ENCODE results near the gene ZDHHC4. TPM values are rescaled to one million over a fixed set of nuclear protein-coding genes. Genes with fewer than 3 reads are reported as not detected.

Gene ZDHHC4
- total RNA-seq, 2 experiments from 2014 or later: 32.1 to 32.9 TPM

DNA sequence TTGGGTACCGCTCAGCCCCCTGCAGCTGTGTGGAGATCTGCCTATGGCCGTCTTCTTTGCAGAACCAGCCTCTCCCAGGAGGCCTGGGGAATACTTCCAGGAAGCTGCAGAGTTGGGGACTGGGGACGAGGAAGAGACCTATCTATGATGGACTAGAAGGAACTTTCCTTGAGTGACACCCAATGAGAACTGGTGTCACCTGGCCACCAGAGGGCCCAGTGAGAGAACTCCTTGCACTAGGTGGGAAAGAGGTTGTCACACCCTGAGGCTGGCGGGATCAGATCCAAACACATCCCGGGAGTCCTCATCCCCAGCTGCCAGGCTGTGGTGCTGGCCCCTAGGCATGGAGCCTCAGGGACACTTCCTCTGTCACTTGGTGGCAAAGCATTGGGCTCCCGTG lies 21.1 kb upstream of the ZDHHC4 start:
- Histone ChIP-seq H3K27ac (ENCODE audit: low read depth in 1 of 2, low read length in 2 of 2) (no peak overlapping the region), H3K27me3 (ENCODE audit: control insufficient read depth in 1 of 2, insufficient read depth in 2 of 2, low read length in 2 of 2) (no peaks in the 10 kb centered on the region), H3K36me3 (ENCODE audit: insufficient read depth, low read length) (no peaks in the 10 kb centered on the region), H3K4me1 (ENCODE audit: insufficient read depth, low read length) (peaks cover 11% of the 10 kb centered on the region), H3K9me3 (ENCODE audit: control insufficient read depth in 1 of 2, insufficient read depth in 1 of 2, low read length in 2 of 2) (no peaks in the 10 kb centered on the region), H3K4me3 (ENCODE audit: low read length) (no peak overlapping the region)
- ATAC-seq (ENCODE audit: poor library complexity): no peak
- H3K27ac Mint-ChIP-seq: no peak overlapping the region
- H3K4me3 Mint-ChIP-seq: no peak overlapping the region
- H3K36me3 Mint-ChIP-seq (ENCODE audit: low read depth): no peaks in the 10 kb centered on the region
- no peaks in the 10 kb centered on the region for H3K9me3 Mint-ChIP-seq
- H3K4me1 Mint-ChIP-seq (ENCODE audit: low read depth): peaks cover 13% of the 10 kb centered on the region
- ChIA-PET POLR2A (interaction anchor here (0.8 kb wide), 1 partner anchor 530 kb away, joined by 3 read pairs; no protein-coding TSS in a partner anchor), CTCF (no interaction called here)
- intact Hi-C loops (cut with DNase I, micrococcal nuclease): no loop called here
- DNase-seq: peak in 1 of 14 experiments; percentile 16
- TF ChIP-seq, protein P1, sequence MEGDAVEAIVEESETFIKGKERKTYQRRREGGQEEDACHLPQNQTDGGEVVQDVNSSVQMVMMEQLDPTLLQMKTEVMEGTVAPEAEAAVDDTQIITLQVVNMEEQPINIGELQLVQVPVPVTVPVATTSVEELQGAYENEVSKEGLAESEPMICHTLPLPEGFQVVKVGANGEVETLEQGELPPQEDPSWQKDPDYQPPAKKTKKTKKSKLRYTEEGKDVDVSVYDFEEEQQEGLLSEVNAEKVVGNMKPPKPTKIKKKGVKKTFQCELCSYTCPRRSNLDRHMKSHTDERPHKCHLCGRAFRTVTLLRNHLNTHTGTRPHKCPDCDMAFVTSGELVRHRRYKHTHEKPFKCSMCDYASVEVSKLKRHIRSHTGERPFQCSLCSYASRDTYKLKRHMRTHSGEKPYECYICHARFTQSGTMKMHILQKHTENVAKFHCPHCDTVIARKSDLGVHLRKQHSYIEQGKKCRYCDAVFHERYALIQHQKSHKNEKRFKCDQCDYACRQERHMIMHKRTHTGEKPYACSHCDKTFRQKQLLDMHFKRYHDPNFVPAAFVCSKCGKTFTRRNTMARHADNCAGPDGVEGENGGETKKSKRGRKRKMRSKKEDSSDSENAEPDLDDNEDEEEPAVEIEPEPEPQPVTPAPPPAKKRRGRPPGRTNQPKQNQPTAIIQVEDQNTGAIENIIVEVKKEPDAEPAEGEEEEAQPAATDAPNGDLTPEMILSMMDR (IDR thresholded peaks at IDR 0.05): no peak
- no peaks in the 10 kb centered on the region for H3K27me3 Mint-ChIP-seq

DNA sequence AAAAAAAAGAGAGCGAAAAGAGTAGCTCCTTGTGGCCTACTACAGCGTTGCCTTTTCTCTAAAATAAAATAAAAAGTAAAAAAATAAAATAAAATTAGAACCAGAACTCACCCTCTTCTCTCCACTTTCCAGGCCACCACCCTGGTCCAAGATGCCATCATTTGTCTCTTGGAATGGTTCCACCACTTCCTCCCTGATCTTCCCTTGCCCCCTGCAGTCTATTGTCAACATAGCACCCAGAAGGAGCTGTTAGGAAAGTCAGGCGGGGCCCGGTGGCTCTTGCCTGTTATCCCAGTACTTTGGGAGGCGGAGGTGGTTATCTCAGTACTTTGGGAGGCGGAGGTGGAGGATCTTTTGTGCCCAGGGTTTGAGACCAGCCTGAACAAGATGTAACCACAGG lies 18.4 kb upstream of the ZDHHC4 start:
- intact Hi-C loops (cut with DNase I, micrococcal nuclease): no loop called here
- no peak overlapping the region for H3K4me3 ChIP-seq (ENCODE audit: low read length)
- POLR2A ChIA-PET: interaction anchor here (0.7 kb wide), 1 partner anchor 10 kb away, joined by 4 read pairs; no protein-coding TSS in a partner anchor
- peaks cover 11% of the 10 kb centered on the region for H3K4me1 ChIP-seq (ENCODE audit: insufficient read depth, low read length)
- no peaks in the 10 kb centered on the region for H3K27me3 Mint-ChIP-seq
- no peaks in the 10 kb centered on the region for H3K9me3 ChIP-seq (ENCODE audit: control insufficient read depth in 1 of 2, insufficient read depth in 1 of 2, low read length in 2 of 2)
- CTCF ChIA-PET: interaction anchor here (1.2 kb wide), 1 partner anchor 39 kb away, joined by 3 read pairs; no protein-coding TSS in a partner anchor
- TF ChIP-seq, protein P1 (IDR thresholded peaks at IDR 0.05): peak; percentile 49
- H3K27ac Mint-ChIP-seq: no peak overlapping the region
- no peak overlapping the region for H3K4me3 Mint-ChIP-seq
- peaks cover 13% of the 10 kb centered on the region for H3K4me1 Mint-ChIP-seq (ENCODE audit: low read depth)
- no peaks in the 10 kb centered on the region for H3K36me3 Mint-ChIP-seq (ENCODE audit: low read depth)
- no peak overlapping the region for H3K27ac ChIP-seq (ENCODE audit: low read depth in 1 of 2, low read length in 2 of 2)
- H3K9me3 Mint-ChIP-seq: no peaks in the 10 kb centered on the region
- no peaks in the 10 kb centered on the region for H3K36me3 ChIP-seq (ENCODE audit: insufficient read depth, low read length)
- ATAC-seq (ENCODE audit: poor library complexity) (peak; percentile 21), DNase-seq (peak in 4 of 14 experiments; percentile 30 to 54 (median 40))
- H3K27me3 ChIP-seq (ENCODE audit: control insufficient read depth in 1 of 2, insufficient read depth in 2 of 2, low read length in 2 of 2): no peaks in the 10 kb centered on the region

DNA sequence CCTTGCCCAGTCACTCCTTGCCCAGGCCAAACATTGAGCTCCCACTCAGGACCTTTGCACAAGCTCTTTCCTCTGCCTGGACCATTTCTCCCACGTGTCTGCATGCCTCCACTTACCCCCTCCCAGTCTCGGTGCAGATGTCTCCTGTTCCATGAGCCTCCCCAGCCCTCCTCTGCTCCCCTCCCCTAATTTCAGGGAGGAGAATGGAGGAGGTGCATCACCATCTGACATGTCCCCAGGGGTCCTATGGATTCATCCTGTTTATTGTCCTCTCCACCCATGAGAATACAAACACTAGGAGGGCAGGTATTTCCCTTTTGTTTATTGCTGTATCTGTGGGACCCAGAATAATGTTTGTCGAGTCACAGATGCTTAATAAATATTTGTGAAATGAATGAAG lies 17.4 kb upstream of the ZDHHC4 start:
- Histone ChIP-seq H3K27me3 (ENCODE audit: control insufficient read depth in 1 of 2, insufficient read depth in 2 of 2, low read length in 2 of 2) (no peaks in the 10 kb centered on the region), H3K36me3 (ENCODE audit: insufficient read depth, low read length) (no peaks in the 10 kb centered on the region), H3K9me3 (ENCODE audit: control insufficient read depth in 1 of 2, insufficient read depth in 1 of 2, low read length in 2 of 2) (no peaks in the 10 kb centered on the region), H3K4me1 (ENCODE audit: insufficient read depth, low read length) (peaks cover 4% of the 10 kb centered on the region), H3K4me3 (ENCODE audit: low read length) (no peak overlapping the region), H3K27ac (ENCODE audit: low read depth in 1 of 2, low read length in 2 of 2) (no peak overlapping the region)
- intact Hi-C loops (cut with DNase I, micrococcal nuclease): no loop called here
- ATAC-seq (ENCODE audit: poor library complexity) (no peak), DNase-seq (no peak)
- ChIA-PET POLR2A (no interaction called here), CTCF (no interaction called here)
- Mint-ChIP-seq H3K27ac (no peak overlapping the region), H3K36me3 (ENCODE audit: low read depth) (no peaks in the 10 kb centered on the region), H3K9me3 (no peaks in the 10 kb centered on the region), H3K4me1 (ENCODE audit: low read depth) (peaks cover 8% of the 10 kb centered on the region), H3K27me3 (no peaks in the 10 kb centered on the region), H3K4me3 (no peak overlapping the region)
- TF ChIP-seq, protein P1 (IDR thresholded peaks at IDR 0.05): no peak

Measured in CD4-positive, alpha-beta T cell (primary cell).